Stimulated activated CD8-positive, alpha-beta memory T cell treated with anti-CD3 and anti-CD28 coated beads, Interleukin-4, amount 100 ng/mL, for 24 hours (primary cell): ENCODE measurements around the gene STX17.
"Not testable (repeated sequence)": the region's sequence is repeated elsewhere in the genome, so short reads cannot be mapped to it uniquely, and the experiment has no call there.

Source experiments
- DNase-seq: peaks from one replicate; pipeline ENCODE4 v3.0.0-alpha.2; 2020; ENCODE audit warnings: low read depth

Gene STX17

GRCh38 chr9:99971410-99971809 is 65.0 kb downstream of the STX17 start:
- no peak for DNase-seq

- DNase-seq = no peak
Measured at GRCh38 chr9:99973455-99973854, 67.0 kb downstream of the STX17 start.

- DNase-seq = no peak
Measured at GRCh38 chr9:99977033-99977792, 70.8 kb downstream of the STX17 start.

GRCh38 chr9:99978221-99978620 is 71.8 kb downstream of the STX17 start:
- no peak for DNase-seq

- no peak for DNase-seq
Measured at GRCh38 chr9:99980598-99980997, 74.1 kb downstream of the STX17 start.

GRCh38 chr9:99986642-99987041 is 80.2 kb downstream of the STX17 start:
- no peak for DNase-seq

GRCh38 chr9:99990508-99990907 is 84.1 kb downstream of the STX17 start:
- DNase-seq = not testable (repeated sequence)

- no peak for DNase-seq
Measured at GRCh38 chr9:99998266-99998665, 91.8 kb downstream of the STX17 start.

- DNase-seq = no peak
Measured at GRCh38 chr9:99998866-99999265, 92.4 kb downstream of the STX17 start.

GRCh38 chr9:99999797-100000196 is 93.3 kb downstream of the STX17 start:
- DNase-seq = no peak

GRCh38 chr9:100011062-100011681 is 104.7 kb downstream of the STX17 start:
- no peak for DNase-seq

- no peak for DNase-seq
Measured at GRCh38 chr9:100012279-100012678, 105.8 kb downstream of the STX17 start.

GRCh38 chr9:100013573-100013972 is 107.1 kb downstream of the STX17 start:
- no peak for DNase-seq

GRCh38 chr9:100014846-100015245 is 108.4 kb downstream of the STX17 start:
- no peak for DNase-seq

- no peak for DNase-seq
Measured at GRCh38 chr9:100019541-100019940, 113.1 kb downstream of the STX17 start.
